ENCODE data around the gene CHMP4A. TPM values are rescaled to one million over a fixed set of nuclear protein-coding genes. Genes with fewer than 3 reads are reported as not detected.

CHMP4A gene
- total and polyA plus RNA-seq, 2 of the 13 experiments (the other 11 are each of a cell fraction or from before 2014, with no cell fraction given), result 83.6 to 113 TPM

DNA sequence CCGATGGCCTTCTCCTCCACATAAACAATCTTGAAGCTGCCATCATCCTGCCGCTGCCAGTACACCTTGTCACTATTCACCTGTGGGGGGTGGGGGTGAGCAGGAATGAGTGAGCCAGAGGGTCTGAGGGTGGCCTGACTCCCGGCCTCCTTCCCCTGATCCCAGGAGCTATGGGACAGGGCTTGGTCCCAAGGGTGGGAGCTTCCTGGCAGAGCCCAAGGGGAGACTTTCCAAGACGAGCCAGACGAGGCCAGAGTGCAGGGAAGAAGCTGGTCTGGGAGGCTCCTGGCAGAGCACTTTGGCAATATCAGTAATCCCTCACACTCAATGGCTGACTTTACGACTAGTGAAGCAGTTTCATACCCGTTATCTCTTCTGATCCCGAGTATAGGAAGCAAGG, 42.1 kb upstream of the CHMP4A start:
- intact Hi-C loops (cut with micrococcal nuclease; ENCODE audit: unreplicated experiment) (no loop called here), in situ Hi-C loops (cut with HindIII; ENCODE audit: extremely low pct_ligation_motif_present, low pct_unique_long_range_greater_than_20kb) (no loop called here)
- ATAC-seq (no peak), FAIRE-seq (peak; percentile 26), DNase-seq (ENCODE audit: low spot score) (no peak)
- CTCF ChIA-PET (ENCODE audit: low intra/inter-chr PET ratio, low total read pairs), result no interaction called here
- Histone ChIP-seq H2AFZ (ENCODE audit: low read length) (no peak overlapping the region), H3K79me2 (ENCODE audit: insufficient read depth, low read length) (no peaks in the 10 kb centered on the region), H3K4me3 (replicated peaks in 1 of 3; ENCODE audit: insufficient read depth in 1 of 3, low read depth in 2 of 3, low read length in 3 of 3) (no peak overlapping the region), H3K36me3 (replicated peaks in 1 of 2; ENCODE audit: control insufficient read depth in 1 of 2, insufficient read depth in 2 of 2, low read length in 2 of 2) (peaks cover 0 to 1% of the 10 kb centered on the region in 2 experiments; a peak in 1 of 5 replicates), H3K27me3 (ENCODE audit: control insufficient read depth in 1 of 2, insufficient read depth in 2 of 2, low read length in 2 of 2) (no peaks in the 10 kb centered on the region), H3K9ac (ENCODE audit: insufficient read depth, low read depth, low read length) (no peak overlapping the region), H3K4me1 (ENCODE audit: insufficient read depth, low read length) (peaks cover 46% of the 10 kb centered on the region), H4K20me1 (ENCODE audit: insufficient read depth, low read length) (no peaks in the 10 kb centered on the region), H3K27ac (ENCODE audit: extremely low read length, insufficient read depth, low read length) (peak overlapping the region; percentile 28), H3K9me3 (ENCODE audit: low read length) (no peaks in the 10 kb centered on the region), H3K4me2 (ENCODE audit: low read depth, low read length) (no peak overlapping the region)
- WGBS (ENCODE audit: low lambda C conversion rate), result 91% methylated on average over 8 of the region's 8 CpGs
- no TSS peak for BruUV-seq (replicated peaks)
- POLR2A ChIA-PET, result interaction anchor here (1.6 to 13.2 kb wide), 4 partner anchors 13 to 60 kb away, joined by 4 to 254 read pairs (median 22); partner anchors contain the start of genes RABGGTA, TINF2 and TM9SF1
- TF ChIP-seq CC2D1A (CRISPR knock-in tag; IDR thresholded peaks at IDR 0.05), result 0 out of 2 replicates have a peak, but pooled peaks have one; percentile 31
- TF ChIP-seq ZNF691 (CRISPR knock-in tag; IDR thresholded peaks at IDR 0.05; ENCODE audit: borderline replicate concordance, low read depth), result no peak
- TF ChIP-seq POLR2G (IDR thresholded peaks at IDR 0.05; ENCODE audit: low read depth, low read length), result 0 out of 2 replicates have a peak, but pooled peaks have one; percentile 4
- TF ChIP-seq ZNF256 (CRISPR knock-in tag; conservative IDR thresholded peaks at IDR 0.05), result no peak
- no peak for TF ChIP-seq ZBTB7B (CRISPR knock-in tag; IDR thresholded peaks at IDR 0.05)
- no peak for TF ChIP-seq SRY (CRISPR knock-in tag; IDR thresholded peaks at IDR 0.05)
- peak; percentile 14; the same call in 1 of the 2 replicates for TF ChIP-seq ZNF451 (CRISPR knock-in tag; IDR thresholded peaks at IDR 0.05)
- TF ChIP-seq, protein P1, sequence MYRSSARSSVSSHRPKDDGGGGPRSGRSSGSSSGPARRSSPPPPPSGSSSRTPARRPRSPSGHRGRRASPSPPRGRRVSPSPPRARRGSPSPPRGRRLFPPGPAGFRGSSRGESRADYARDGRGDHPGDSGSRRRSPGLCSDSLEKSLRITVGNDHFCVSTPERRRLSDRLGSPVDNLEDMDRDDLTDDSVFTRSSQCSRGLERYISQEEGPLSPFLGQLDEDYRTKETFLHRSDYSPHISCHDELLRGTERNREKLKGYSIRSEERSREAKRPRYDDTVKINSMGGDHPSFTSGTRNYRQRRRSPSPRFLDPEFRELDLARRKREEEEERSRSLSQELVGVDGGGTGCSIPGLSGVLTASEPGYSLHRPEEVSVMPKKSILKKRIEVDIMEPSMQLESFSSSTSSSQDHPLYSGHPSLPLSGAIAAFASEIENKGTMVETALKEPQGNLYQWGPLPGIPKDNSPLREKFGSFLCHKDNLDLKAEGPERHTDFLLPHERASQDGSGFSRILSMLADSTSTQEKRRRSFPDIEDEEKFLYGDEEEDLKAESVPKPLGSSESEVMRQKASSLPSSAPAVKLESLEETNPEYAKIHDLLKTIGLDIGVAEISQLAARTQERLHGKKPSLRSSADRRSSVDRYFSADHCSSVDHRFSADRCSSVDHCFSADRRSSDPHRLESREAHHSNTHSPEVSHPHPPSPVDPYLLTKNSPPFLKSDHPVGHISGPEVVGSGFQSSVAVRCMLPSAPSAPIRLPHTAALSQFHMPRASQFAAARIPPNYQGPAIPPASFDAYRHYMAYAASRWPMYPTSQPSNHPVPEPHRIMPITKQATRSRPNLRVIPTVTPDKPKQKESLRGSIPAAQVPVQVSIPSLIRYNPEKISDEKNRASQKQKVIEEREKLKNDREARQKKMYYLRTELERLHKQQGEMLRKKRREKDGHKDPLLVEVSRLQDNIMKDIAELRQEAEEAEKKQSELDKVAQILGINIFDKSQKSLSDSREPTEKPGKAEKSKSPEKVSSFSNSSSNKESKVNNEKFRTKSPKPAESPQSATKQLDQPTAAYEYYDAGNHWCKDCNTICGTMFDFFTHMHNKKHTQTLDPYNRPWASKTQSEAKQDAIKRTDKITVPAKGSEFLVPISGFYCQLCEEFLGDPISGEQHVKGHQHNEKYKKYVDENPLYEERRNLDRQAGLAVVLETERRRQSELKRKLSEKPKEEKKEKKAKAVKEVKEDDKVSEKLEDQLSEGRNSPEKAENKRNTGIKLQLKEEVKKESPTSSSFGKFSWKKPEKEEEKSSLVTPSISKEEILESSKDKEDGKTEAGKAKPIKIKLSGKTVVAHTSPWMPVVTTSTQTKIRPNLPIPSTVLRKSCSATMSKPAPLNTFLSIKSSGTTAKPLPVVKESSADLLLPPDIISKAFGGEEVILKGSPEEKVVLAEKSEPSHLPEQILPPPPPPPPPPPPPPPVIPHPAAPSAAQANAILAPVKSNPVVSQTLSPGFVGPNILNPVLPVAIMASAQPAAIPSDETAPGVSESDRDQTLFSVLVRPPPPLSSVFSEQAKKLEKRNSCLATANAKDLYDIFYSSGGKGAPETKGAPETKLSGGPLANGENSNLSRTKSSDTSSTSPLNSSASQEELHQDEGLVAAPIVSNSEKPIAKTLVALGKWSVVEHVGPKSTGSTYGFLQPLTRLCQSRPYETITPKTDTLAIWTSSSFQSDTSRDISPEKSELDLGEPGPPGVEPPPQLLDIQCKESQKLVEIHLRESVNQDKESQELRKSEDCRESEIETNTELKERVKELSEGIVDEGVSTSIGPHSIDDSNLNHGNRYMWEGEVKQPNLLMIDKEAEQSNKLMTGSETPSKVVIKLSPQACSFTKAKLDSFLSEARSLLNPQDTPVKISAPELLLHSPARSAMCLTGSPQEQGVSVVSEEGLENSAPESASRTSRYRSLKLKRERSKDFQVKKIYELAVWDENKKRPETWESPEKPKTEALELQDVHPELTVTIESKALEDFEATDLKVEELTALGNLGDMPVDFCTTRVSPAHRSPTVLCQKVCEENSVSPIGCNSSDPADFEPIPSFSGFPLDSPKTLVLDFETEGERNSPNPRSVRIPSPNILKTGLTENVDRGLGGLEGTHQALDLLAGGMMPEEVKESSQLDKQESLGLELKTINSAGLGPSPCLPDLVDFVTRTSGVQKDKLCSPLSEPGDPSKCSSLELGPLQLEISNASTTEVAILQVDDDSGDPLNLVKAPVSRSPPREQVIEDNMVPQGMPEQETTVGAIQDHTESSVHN (CRISPR knock-in tag; IDR thresholded peaks at IDR 0.05), result peak; percentile 78; the same call in 1 of the 2 replicates
- TF ChIP-seq SCMH1 (CRISPR knock-in tag; IDR thresholded peaks at IDR 0.05; ENCODE audit: borderline replicate concordance), result no peak
- TF ChIP-seq ZSCAN21 (CRISPR knock-in tag; IDR thresholded peaks at IDR 0.05; ENCODE audit: borderline replicate concordance), result 0 out of 2 replicates have a peak, but pooled peaks have one; percentile 29
- 0 out of 2 replicates have a peak, but pooled peaks have one; percentile 25 for TF ChIP-seq PHF8 (CRISPR knock-in tag; IDR thresholded peaks at IDR 0.05)
- TF ChIP-seq, protein P2, sequence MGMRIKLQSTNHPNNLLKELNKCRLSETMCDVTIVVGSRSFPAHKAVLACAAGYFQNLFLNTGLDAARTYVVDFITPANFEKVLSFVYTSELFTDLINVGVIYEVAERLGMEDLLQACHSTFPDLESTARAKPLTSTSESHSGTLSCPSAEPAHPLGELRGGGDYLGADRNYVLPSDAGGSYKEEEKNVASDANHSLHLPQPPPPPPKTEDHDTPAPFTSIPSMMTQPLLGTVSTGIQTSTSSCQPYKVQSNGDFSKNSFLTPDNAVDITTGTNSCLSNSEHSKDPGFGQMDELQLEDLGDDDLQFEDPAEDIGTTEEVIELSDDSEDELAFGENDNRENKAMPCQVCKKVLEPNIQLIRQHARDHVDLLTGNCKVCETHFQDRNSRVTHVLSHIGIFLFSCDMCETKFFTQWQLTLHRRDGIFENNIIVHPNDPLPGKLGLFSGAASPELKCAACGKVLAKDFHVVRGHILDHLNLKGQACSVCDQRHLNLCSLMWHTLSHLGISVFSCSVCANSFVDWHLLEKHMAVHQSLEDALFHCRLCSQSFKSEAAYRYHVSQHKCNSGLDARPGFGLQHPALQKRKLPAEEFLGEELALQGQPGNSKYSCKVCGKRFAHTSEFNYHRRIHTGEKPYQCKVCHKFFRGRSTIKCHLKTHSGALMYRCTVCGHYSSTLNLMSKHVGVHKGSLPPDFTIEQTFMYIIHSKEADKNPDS (CRISPR knock-in tag; IDR thresholded peaks at IDR 0.05), result 0 out of 2 replicates have a peak, but pooled peaks have one; percentile 8
- no peak for TF ChIP-seq ATF7 (IDR thresholded peaks at IDR 0.05)
- 0 out of 2 replicates have a peak, but pooled peaks have one; percentile 52 for TF ChIP-seq ATF7 (CRISPR knock-in tag; IDR thresholded peaks at IDR 0.05)

Data from HepG2 (cell line).